ENCODE measurements around the gene RIN2.

The RIN2 gene

GRCh38 chr20:19758133-19758500 lies at the start of gene RIN2:
Gene RIN2 (plus strand): TSS chr20:19758258. CDS start chr20:19889602, 131,344 bp downstream.
- no peak for DNase-seq (ENCODE audit: low spot score)

DNA sequence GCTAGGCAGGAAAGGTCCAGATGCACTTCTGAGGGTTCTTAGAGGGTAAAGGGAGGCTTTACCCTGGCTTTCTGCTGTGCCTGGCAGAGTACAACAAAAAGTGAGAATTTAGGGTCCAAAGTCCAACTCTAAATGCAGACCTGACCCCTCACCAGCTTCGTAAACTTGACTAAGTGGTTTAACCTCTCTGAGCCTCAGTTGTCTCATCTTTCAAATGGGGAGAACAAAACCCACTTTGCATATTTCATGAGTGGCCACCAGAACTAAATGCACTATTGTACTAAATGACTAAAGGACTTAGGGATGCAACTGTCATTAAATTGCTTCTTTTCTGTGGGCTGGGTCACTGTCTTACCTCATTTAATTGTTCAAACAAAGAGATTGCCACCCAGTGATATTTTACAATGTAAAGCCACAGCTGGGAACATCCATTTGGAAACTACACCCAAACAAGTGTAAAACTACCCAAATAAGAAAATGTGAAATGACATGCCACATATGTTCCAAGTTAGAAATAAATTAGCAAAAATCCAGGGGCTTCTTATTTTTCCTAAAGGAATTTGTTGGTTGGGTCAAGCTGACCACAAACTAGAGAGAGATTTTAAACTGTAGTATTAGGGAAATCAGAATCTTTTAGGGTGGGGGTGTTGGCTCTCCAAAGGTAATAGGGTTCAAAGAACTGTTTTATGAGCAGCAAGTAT lies 48.3 kb upstream of the RIN2 start:
- no peak for DNase-seq (ENCODE audit: low spot score)

GRCh38 chr20:19710336-19711120 lies 47.5 kb upstream of the RIN2 start:
- no peak for DNase-seq (ENCODE audit: low spot score)

DNA sequence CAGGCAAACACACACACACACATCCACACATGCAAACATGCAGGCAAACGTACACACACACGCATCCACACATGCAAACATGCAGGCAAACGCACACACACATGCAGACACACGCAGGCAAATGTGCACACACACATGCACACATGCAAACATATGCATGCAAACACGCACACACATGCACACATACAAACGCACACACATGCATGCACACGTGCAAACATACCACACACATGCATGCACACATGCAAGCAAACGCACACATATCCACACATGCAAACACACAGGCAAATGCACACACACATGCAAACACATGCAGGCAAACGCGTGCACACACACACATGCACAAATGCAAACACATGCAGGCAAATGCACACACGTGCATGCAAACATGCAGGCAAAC lies 46.9 kb upstream of the RIN2 start:
- no peak for DNase-seq (ENCODE audit: low spot score)

DNA sequence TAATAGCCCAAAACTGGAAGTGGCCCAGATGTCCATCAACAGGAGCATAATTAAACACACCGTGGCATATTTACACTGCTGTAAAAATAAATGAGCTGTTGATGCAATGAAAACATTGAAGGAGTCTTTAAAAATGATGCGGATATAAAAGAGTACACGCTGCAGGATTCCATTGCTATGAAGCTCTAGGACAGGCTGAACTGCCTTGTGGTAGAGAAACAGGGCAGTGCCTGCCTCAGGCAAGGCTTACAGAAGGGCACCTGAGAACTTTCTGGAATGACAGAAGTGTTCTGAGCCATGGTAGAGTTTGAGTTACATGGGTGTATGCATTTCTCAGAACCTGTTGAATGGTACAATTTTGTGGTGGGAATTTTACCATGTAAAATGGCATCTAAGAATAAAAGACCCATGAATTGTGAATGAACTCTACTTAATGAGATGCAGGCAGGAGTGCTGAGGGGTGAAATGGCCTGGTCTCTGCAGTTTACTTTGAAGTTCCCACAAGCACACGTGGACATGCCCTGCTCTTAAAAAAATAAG lies 45.3 kb upstream of the RIN2 start:
- DNase-seq (ENCODE audit: low spot score) = no peak

GRCh38 chr20:19713822-19714578 lies 44.1 kb upstream of the RIN2 start:
- no peak for DNase-seq (ENCODE audit: low spot score)

DNA sequence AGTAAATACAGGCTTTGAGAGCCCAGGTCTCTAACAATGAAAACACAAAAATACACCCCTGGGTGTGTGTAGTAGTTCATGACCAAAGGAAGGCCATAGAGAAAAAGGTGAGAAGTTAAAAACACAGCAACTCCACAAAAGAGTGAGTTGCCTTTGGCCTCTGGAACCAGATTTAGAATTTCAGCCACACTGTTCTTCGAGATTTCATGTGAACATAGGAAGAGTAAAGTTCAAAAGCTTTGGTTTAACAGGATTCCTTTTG lies 43.5 kb upstream of the RIN2 start:
- no peak for DNase-seq (ENCODE audit: low spot score)

DNA sequence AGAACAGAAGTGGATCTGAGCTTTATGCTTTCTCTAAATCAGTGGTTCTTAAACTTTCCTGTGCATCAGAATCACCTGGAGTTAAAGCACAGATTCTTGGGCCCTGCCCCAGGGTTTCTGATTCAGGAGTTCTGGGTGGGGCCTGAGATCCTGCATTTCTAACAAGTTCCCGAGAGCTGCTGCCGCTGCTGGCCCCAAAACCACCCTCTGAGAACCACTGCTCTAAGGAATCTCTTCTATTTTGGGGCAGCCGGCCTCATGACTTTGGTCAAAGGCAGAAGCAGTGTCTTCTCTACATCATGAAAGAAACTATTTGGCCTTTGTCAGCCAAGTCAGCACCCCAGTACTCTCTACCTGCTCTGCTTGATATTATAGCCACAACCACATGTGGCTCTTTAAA lies 42.1 kb upstream of the RIN2 start:
- no peak for DNase-seq (ENCODE audit: low spot score)

DNA sequence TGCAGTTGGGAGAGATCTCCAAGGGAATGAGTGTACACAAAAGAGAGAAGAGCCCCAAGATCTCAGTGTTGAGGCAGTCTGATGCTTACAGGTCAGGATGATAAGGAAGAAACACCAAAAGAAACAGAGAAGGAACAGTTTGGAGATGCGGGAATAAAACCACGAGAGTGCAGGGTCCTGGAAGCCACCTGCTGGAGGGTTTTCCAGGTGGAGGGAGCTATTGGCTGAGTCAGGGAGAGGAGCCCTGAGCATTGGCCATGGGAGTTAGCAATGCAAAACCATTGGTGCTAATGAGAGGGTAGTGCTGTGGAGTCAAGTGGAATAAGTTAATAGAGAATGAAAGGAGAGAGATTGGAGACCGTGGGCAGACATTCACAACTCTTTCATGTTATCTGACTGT lies 39.2 kb upstream of the RIN2 start:
- DNase-seq (ENCODE audit: low spot score) = no peak

DNA sequence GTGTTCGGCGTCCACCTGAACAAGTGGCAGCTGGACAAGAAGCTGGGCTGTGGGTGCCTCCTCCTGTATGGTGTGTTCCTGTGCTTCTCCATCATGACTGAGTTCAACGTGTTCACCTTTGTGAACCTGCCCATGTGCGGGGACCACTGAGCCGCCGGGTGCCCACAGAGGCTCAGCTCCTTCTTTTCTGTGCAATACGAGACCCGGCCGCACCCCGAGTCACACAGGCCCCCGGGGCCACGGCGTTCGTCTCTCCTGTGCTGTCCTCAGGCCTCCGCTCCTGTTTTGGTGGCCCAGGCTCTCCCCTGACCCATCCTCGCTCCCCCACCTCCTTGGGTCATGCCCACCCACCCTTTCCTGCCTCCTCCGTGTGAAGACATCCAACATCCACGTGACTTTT lies 37.1 kb upstream of the RIN2 start:
- no peak for DNase-seq (ENCODE audit: low spot score)

DNA sequence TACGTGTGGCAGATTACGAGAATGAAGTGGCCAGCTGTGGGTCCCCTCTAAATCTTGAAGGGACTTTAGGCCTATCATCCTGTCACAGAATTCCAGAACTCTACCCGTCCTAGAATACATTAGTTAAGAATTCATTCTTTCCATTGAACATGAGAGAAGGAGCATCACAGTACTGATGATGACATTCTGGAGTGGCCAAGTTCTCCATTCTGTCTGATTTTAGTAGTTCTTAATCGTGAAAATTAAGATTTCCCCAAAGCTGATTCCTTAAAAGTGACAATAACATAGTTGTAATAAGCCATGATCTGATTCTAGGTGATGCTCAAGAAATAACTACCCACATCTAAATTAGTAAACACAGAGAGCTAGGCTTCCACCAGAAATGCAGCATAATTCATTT lies 35.0 kb upstream of the RIN2 start:
- DNase-seq (ENCODE audit: low spot score) = no peak

GRCh38 chr20:19723813-19724430 lies 34.1 kb upstream of the RIN2 start:
- DNase-seq (ENCODE audit: low spot score) = no peak

- DNase-seq (ENCODE audit: low spot score) = no peak
These were observed 32.7 kb upstream of the RIN2 start for GRCh38 chr20:19725373-19725772.

- peak; percentile 44 for DNase-seq (ENCODE audit: low spot score)
These were observed 32.1 kb upstream of the RIN2 start for GRCh38 chr20:19725814-19726525.

GRCh38 chr20:19727251-19727847 lies 30.7 kb upstream of the RIN2 start:
- DNase-seq (ENCODE audit: low spot score) = no peak

DNA sequence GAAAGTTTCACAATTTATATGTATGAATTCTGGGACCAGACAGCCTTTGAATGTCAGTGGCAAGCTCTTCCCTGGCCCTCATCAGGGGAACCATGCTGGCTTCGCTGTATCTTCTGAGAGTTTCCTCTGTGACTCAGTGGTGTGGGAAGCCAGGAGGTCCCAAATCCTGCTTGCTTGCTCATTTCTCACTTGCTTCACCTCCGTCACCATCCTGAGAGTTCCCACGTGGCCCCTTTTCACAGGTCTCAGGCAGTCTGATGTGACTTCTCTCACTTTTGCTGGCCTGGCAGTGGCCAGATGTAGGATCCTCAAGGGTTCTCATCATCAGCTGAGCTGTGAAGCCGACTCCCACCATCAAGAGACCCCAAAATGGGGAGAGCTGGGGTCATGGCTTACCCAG lies 28.4 kb upstream of the RIN2 start:
- no peak for DNase-seq (ENCODE audit: low spot score)

GRCh38 chr20:19730706-19731105 lies 27.4 kb upstream of the RIN2 start:
- DNase-seq (ENCODE audit: low spot score) = no peak

DNA sequence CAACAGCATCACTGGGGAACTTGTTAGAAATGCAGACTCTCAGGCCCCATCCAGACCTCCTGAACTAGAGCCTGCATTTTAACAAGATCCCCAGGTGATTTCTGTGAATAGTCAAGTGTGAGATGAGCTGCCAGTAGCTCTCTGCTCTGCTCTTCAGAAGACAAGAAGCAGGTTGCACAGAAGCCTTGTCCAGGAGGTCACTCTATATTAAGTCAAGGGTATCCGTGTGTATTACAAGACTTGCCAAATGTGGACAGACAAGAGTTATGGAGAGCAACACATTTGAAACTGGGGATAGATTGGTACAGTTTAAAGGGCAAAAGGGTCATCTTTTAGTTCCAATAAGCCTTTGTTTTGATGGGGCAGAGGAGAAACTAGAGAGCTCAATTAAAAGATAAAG lies 23.2 kb upstream of the RIN2 start:
- no peak for DNase-seq (ENCODE audit: low spot score)

DNA sequence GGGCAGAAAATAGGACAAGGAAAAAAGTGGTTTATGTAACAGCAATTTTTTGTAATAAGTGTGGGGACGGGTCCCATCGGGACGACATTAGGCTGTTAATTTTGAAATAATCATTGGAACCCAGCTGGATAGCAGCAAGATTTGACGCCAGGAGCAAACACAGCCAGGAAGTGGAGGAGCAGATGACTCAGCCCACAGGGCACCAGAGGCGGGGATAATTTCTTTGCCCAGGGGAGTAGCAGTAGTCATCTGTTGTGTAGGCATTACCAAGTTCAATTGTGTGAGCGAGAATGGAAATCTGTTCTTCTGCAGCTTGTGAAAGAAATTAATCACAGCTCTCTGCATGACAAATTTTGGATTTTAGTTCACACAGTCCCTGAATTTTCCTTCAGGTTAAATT lies 22.6 kb upstream of the RIN2 start:
- DNase-seq (ENCODE audit: low spot score) = peak; percentile 93

DNA sequence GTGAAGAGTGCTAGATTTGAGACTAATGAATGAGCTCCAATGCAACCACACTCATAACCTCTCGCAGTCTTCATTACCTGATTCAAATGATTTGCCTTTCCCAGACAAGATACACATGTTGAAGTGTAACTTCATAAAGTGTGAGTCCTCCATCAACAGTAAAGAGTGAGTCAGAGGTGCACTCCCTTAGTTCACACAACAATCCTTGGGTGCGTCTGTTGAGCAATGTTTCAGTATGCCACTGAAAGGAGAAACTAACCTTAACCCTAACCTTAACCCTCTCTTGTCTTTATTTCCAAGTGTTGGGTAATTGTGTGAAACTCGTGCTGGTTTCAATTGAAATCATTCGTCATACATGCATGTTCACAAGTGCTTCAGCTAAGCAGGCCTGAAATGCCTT lies 21.0 kb upstream of the RIN2 start:
- peak; percentile 28 for DNase-seq (ENCODE audit: low spot score)

DNA sequence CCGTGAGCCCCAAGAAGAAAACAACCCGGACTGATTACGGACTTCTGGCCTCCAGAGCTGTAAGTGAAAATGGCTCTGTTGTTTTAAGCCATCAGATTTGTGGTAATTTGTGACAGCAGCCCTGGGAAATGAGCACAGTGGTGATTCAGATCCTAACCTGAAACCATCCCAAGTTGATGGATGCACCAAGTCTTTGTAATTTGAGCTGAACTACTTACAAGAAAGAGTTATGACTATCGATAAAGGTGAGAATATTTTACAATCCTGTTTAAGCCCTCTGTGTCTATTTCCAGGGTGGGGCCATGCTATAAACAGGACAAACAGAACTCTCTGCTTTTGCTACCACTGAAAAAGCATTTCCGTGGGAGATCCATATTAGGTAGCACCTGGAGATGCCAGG lies 19.1 kb upstream of the RIN2 start:
- DNase-seq (ENCODE audit: low spot score) = no peak

- DNase-seq (ENCODE audit: low spot score) = no peak
These were observed 18.7 kb upstream of the RIN2 start for GRCh38 chr20:19739351-19739750.
